ENCODE data around the gene EME1. TPM values are rescaled to one million over a fixed set of nuclear protein-coding genes. Genes with fewer than 3 reads are reported as not detected.

EME1 gene
- total RNA-seq, 1 donor from 2014 or later: 2.8 TPM

DNA sequence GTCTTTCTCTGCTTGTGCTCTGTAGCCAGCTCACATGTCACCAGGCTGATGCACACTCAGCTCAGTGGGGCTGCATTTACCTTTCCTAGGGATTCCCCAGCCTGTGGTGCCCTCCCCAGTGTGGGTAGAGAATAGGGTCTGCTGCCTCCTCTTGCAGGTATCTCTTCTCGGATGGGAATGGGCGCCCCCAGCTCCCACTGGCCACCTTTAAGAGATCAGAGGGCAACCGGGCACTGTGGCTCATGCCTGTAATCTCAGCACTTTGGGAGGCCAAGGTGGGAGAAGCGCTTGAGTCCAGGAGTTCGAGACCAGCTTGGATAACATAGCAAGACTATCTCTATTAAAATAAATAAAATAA, 23.8 kb upstream of the EME1 start:
- Mint-ChIP-seq H3K4me3 (ENCODE audit: unreplicated experiment) (no peak overlapping the region), H3K27ac (ENCODE audit: unreplicated experiment) (no peak overlapping the region), H3K27me3 (ENCODE audit: unreplicated experiment) (peaks cover 4% of the 10 kb centered on the region), H3K9me3 (ENCODE audit: unreplicated experiment) (no peaks in the 10 kb centered on the region), H3K4me1 (ENCODE audit: unreplicated experiment) (peaks cover 24% of the 10 kb centered on the region), H3K36me3 (ENCODE audit: unreplicated experiment) (peaks cover 8% of the 10 kb centered on the region)
- no peak for DNase-seq (ENCODE audit: extremely low spot score, unreplicated experiment)
- TF ChIP-seq, protein P1, sequence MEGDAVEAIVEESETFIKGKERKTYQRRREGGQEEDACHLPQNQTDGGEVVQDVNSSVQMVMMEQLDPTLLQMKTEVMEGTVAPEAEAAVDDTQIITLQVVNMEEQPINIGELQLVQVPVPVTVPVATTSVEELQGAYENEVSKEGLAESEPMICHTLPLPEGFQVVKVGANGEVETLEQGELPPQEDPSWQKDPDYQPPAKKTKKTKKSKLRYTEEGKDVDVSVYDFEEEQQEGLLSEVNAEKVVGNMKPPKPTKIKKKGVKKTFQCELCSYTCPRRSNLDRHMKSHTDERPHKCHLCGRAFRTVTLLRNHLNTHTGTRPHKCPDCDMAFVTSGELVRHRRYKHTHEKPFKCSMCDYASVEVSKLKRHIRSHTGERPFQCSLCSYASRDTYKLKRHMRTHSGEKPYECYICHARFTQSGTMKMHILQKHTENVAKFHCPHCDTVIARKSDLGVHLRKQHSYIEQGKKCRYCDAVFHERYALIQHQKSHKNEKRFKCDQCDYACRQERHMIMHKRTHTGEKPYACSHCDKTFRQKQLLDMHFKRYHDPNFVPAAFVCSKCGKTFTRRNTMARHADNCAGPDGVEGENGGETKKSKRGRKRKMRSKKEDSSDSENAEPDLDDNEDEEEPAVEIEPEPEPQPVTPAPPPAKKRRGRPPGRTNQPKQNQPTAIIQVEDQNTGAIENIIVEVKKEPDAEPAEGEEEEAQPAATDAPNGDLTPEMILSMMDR (IDR thresholded peaks at IDR 0.05): no peak

DNA sequence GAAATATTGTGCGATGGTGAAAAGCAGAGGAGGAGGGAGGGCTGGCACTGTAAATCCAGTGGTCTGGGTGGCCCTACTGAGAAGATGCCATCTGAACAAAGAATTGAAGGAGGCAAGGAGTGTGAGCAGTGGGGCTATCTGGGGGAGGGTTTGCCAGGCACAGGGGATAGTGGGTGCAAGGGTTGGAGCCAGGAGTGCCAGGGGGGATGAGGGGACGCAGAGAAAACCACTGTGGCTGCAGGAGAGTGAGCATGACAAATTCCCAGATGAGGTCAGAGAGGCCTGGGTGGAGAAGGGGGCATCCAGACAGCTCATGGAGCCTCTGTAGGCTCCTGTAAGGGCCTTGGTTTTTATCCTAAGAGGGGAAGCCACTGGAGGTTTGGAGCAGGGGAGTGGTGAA, 22.3 kb upstream of the EME1 start:
- Mint-ChIP-seq H3K27ac (ENCODE audit: unreplicated experiment) (no peak overlapping the region), H3K36me3 (ENCODE audit: unreplicated experiment) (peaks cover 10% of the 10 kb centered on the region), H3K4me3 (ENCODE audit: unreplicated experiment) (no peak overlapping the region)

DNA sequence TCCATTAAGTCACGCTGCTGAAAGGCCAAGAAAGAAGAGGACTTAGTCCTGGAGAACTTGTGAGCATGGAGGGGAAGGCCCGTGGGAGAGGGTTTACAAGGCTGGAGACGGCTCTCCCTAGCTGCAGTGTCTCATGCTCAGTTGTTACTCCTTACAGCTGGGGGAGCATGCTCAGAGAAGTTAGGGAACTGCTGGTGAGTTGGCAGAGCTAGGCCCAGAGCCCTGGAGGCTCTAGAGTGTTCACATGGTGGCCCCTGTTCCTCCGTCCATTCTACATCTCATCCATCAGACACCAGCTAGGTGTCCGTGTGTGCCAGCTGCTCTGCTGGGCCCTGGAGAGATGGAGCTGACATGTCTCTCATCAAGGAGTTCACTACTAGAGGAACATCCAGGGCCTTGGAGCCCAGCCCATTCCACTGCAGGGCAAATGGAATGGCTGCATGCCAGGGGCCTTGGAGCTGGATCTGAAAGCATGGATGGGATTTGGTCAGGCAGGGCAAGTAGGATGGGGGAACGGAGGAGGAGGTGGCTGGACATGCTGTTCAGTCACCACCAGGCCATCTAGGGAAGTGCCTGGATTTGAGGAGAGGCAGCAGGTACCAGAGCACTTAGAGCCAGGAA, 20.8 kb upstream of the EME1 start:
- Mint-ChIP-seq H3K36me3 (ENCODE audit: unreplicated experiment) (peaks cover 10% of the 10 kb centered on the region), H3K27me3 (ENCODE audit: unreplicated experiment) (no peaks in the 10 kb centered on the region), H3K27ac (ENCODE audit: unreplicated experiment) (no peak overlapping the region), H3K4me3 (ENCODE audit: unreplicated experiment) (no peak overlapping the region), H3K9me3 (ENCODE audit: unreplicated experiment) (no peaks in the 10 kb centered on the region), H3K4me1 (ENCODE audit: unreplicated experiment) (peaks cover 17% of the 10 kb centered on the region)
- TF ChIP-seq, protein P1 (IDR thresholded peaks at IDR 0.05): no peak
- DNase-seq (ENCODE audit: extremely low spot score, unreplicated experiment): no peak

More for the DNA sequence above, 22.3 kb upstream of the EME1 start:
- no peak for DNase-seq (ENCODE audit: extremely low spot score, unreplicated experiment)
- H3K27me3 Mint-ChIP-seq (ENCODE audit: unreplicated experiment): no peaks in the 10 kb centered on the region
- no peaks in the 10 kb centered on the region for H3K9me3 Mint-ChIP-seq (ENCODE audit: unreplicated experiment)
- TF ChIP-seq, protein P1 (IDR thresholded peaks at IDR 0.05): no peak
- H3K4me1 Mint-ChIP-seq (ENCODE audit: unreplicated experiment): peaks cover 24% of the 10 kb centered on the region

DNA sequence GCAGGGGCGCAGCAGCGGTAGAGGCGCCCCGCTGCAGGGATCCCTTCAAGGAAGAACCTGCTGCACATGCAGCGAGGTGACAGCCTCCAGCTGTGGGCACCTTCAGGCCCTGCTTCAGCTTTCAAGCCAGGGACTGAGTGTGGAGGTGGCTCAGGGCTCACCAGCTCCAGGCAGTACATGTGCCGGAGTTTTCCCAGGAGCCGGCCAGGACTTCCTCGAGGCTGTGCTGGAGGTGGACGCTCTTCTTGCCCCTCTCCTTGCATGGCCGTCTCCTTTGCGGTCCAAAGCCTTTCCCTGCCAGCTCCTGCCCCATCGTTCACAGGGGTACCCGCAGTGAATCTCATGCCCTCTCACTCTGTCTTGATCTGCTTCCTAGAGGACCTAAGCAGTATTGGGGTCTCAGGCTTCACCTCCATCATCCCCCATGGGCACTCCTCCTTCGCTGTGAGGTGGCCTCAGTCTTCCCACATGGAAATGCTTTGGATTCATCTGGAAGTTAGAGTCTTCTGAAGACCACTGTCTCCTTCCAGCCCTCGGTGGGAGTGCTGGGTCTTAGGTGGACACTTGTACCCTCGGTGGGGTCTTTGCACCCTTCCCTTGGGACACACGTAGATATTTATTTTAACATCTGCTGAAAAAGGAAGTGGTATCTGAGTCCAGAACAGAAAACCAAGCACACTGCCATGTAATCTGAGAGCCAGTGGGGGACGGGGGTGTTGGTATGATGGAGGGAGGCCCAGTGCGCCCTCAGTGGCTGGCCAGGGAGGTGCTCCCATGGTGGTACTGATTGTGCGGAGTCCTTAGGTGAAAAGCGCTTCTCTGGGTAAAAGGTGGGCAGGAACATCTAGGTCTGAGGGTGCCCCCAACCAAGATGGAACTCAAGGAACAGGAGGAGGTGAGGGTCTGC, 20.1 kb upstream of the EME1 start:
- Mint-ChIP-seq H3K27ac (ENCODE audit: unreplicated experiment) (no peak overlapping the region), H3K4me1 (ENCODE audit: unreplicated experiment) (peaks cover 9% of the 10 kb centered on the region), H3K36me3 (ENCODE audit: unreplicated experiment) (peaks cover 13% of the 10 kb centered on the region), H3K9me3 (ENCODE audit: unreplicated experiment) (no peaks in the 10 kb centered on the region), H3K27me3 (ENCODE audit: unreplicated experiment) (no peaks in the 10 kb centered on the region), H3K4me3 (ENCODE audit: unreplicated experiment) (no peak overlapping the region)
- TF ChIP-seq, protein P1 (IDR thresholded peaks at IDR 0.05): no peak
- no peak for DNase-seq (ENCODE audit: extremely low spot score, unreplicated experiment)

DNA sequence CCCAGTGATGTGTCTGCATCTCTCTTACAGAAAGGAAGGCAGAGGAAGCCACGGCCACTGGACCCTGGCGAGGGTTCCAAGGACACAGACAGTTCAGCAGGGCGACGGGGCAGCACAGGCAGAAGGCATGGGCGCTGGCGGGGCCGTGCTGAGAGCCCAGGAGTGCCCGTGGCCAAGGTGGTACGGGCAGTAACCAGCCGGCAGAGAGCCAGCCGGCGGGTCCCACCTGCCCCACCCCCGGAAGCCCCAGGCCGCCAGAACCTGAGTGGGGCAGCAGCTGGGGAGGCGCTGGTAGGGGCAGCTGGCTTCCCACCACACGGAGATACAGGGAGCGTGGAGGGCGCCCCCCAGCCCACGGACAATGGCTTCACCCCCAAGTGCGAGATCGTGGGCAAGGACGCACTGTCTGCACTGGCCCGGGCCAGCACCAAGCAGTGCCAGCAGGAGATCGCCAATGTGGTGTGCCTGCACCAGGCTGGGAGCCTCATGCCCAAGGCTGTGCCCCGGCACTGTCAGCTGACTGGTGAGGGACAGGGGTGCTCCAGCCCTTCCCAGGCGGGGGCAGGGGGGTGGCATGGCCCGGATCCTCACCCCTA, 19.3 kb upstream of the EME1 start:
- peaks cover 3% of the 10 kb centered on the region for H3K4me1 Mint-ChIP-seq (ENCODE audit: unreplicated experiment)

More for the DNA sequence above, 19.3 kb upstream of the EME1 start:
- H3K36me3 Mint-ChIP-seq (ENCODE audit: unreplicated experiment): peaks cover 13% of the 10 kb centered on the region
- TF ChIP-seq, protein P1 (IDR thresholded peaks at IDR 0.05): no peak
- H3K4me3 Mint-ChIP-seq (ENCODE audit: unreplicated experiment): no peak overlapping the region
- no peaks in the 10 kb centered on the region for H3K9me3 Mint-ChIP-seq (ENCODE audit: unreplicated experiment)
- no peaks in the 10 kb centered on the region for H3K27me3 Mint-ChIP-seq (ENCODE audit: unreplicated experiment)
- DNase-seq (ENCODE audit: extremely low spot score, unreplicated experiment): no peak
- H3K27ac Mint-ChIP-seq (ENCODE audit: unreplicated experiment): no peak overlapping the region
